H1 (cell line): ENCODE measurements around the gene WBP1.

Source experiments
- CEBPB ChIP-seq: IDR thresholded peaks from 2 replicates; pipeline ENCODE4 v1.6.1; 2012; ENCODE audit warnings: low read depth, low read length
- CREB1 ChIP-seq: IDR thresholded peaks from 2 replicates; pipeline ENCODE4 v1.6.1; 2012; ENCODE audit warnings: inconsistent platforms
- CTCF ChIP-seq, 3 experiments: IDR thresholded peaks; 1 replicate in 2 of 3; 2 replicates in 1 of 3; pipeline versions ENCODE4 v1.5.1 to v1.6.1; 2011; ENCODE audit warnings: low read length in 3 of 3, mild to moderate bottlenecking in 3 of 3, inconsistent platforms in 2 of 3, low read depth in 1 of 3, moderate library complexity in 1 of 3; ENCODE audit not compliant: insufficient read depth in 1 of 3; ENCODE audit errors: control extremely low read depth in 1 of 3
- JUND ChIP-seq: IDR thresholded peaks from 2 replicates; pipeline ENCODE4 v1.6.1; 2011; ENCODE audit warnings: mild to moderate bottlenecking, improper control_type of control experiment, low read length
- POLR2A ChIP-seq, 2 experiments: IDR thresholded peaks; 1 replicate in 1 of 2; 2 replicates in 1 of 2; pipeline ENCODE4 v1.6.1; 2011; ENCODE audit warnings: low read depth in 2 of 2, low read length in 2 of 2, mild to moderate bottlenecking in 2 of 2; ENCODE audit errors: control extremely low read depth in 1 of 2
- RAD21 ChIP-seq, 2 experiments: IDR thresholded peaks in 1 of 2; conservative IDR thresholded peaks in 1 of 2; 2 replicates each; pipeline ENCODE4 v1.6.1; 2011; ENCODE audit warnings: low read depth in 2 of 2, low read length in 2 of 2, improper control_type of control experiment in 1 of 2, inconsistent platforms in 1 of 2, mild to moderate bottlenecking in 1 of 2, moderate library complexity in 1 of 2
- SIN3A ChIP-seq, 2 experiments: IDR thresholded peaks in 1 of 2; conservative IDR thresholded peaks in 1 of 2; 2 replicates each; pipeline ENCODE4 v1.6.1; 2011 to 2012; ENCODE audit warnings: low read length in 2 of 2, improper control_type of control experiment in 1 of 2, low read depth in 1 of 2, mild to moderate bottlenecking in 1 of 2
- SP1 ChIP-seq: IDR thresholded peaks from 2 replicates; pipeline ENCODE4 v1.6.1; 2011; ENCODE audit warnings: low read depth, low read length
- SP4 ChIP-seq: IDR thresholded peaks from 2 replicates; pipeline ENCODE4 v1.6.1; 2012; ENCODE audit warnings: low read length, inconsistent platforms
- TEAD4 ChIP-seq: IDR thresholded peaks from 2 replicates; pipeline ENCODE4 v1.6.1; 2012; ENCODE audit warnings: low read depth, low read length, inconsistent platforms, mixed read lengths
- TF ChIP-seq, protein P1 (sequence below): IDR thresholded peaks from 2 replicates; pipeline ENCODE4 v1.6.1; 2012; ENCODE audit warnings: inconsistent platforms

- TF ChIP-seq CEBPB (no peak), CTCF (IDR thresholded peaks at IDR 0.05; ENCODE audit: control extremely low read depth in 1 of 3, insufficient read depth in 1 of 3, low read depth in 1 of 3, low read length in 3 of 3) (no peak), CREB1 (no peak), SP1 (no peak), SIN3A (conservative IDR thresholded peaks at IDR 0.05 in 1 of 2, IDR thresholded peaks at IDR 0.05 in 1 of 2; ENCODE audit: low read depth in 1 of 2, low read length in 2 of 2) (no peak), TEAD4 (no peak), POLR2A (IDR thresholded peaks at IDR 0.05; ENCODE audit: control extremely low read depth in 1 of 2, low read depth in 2 of 2, low read length in 2 of 2) (no peak), SP4 (no peak), JUND (no peak), RAD21 (IDR thresholded peaks at IDR 0.05 in 1 of 2, conservative IDR thresholded peaks at IDR 0.05 in 1 of 2; ENCODE audit: low read depth in 2 of 2, low read length in 2 of 2) (no peak)
- TF ChIP-seq, protein P1, sequence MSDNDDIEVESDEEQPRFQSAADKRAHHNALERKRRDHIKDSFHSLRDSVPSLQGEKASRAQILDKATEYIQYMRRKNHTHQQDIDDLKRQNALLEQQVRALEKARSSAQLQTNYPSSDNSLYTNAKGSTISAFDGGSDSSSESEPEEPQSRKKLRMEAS: no peak
Measured at GRCh38 chr2:74505448-74506246, 47.4 kb downstream of the WBP1 start.
